HG03571 (cell line): ENCODE data around the gene RGL3.
"Not testable (repeated sequence)": the region's sequence is repeated elsewhere in the genome, so short reads cannot be mapped to it uniquely, and the experiment has no call there.

Experiments used
- ATAC-seq: cut with Tn5 transposase; IDR thresholded peaks from one replicate; pipeline ENCODE4 v1.9.1; 2021; ENCODE audit not compliant: unreplicated experiment

Gene RGL3

GRCh38 chr19:11418549-11419506, at the start of gene RGL3:
TSS of gene RGL3 (minus strand) at chr19:11419314. CDS start at chr19:11419278, 36 bp downstream.
- ATAC-seq = no peak

- ATAC-seq = not testable (repeated sequence)
Observed at GRCh38 chr19:11468266-11468845, 49.2 kb upstream of the RGL3 start.

DNA sequence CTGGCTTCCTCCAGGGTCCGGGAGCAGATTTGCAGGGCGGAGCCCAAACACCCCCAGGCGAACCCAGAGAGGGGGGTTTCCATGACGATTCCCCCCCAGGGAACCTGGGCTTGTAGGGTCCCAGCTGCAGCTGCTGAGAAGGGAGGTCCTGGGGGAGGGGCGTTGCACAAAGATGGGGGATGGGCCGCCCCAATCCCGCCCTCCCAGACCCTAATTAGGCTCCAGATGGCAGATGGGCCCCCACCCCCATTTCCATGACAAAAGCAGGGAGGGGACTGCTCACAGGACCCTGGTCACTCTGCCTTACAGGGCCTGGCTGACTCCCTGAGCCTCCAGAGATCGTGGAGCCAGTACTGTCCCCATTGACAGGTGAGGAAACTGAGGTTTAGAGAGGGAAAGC, 46.5 kb upstream of the RGL3 start:
- ATAC-seq = no peak

DNA sequence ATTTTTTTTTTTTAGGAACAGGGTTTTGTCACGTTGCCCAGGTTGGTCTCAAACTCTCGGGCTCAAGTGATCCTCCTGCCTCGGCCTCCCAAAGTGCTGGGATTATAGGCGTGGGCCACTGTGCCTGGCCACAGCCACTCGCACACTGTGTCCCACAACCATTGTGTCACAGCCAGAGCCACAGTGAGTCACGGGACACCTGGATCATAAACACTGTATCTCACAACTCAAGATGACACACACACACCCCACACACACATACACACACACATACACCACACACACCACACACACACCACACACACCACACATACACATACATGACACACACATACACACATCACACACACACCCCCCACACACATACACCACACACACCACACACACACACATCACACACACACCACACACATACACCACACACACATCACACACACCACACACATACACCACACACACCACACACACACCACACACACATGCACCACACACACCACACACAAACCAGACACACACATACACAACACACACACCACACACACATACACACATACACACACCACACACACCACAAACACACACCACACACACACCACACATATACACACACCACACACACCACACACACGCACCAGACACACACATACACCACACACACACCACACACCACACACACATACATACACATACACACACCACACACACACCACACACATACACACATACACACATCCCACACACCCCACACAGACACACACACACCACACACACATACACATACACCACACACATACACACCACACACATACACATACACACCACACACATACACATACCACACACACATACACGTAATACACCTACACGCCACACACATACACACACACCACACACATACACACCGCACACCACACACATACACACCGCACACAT, 45.5 kb upstream of the RGL3 start:
- ATAC-seq = no peak

- ATAC-seq = no peak
Observed at GRCh38 chr19:11463391-11463790, 44.3 kb upstream of the RGL3 start.

DNA sequence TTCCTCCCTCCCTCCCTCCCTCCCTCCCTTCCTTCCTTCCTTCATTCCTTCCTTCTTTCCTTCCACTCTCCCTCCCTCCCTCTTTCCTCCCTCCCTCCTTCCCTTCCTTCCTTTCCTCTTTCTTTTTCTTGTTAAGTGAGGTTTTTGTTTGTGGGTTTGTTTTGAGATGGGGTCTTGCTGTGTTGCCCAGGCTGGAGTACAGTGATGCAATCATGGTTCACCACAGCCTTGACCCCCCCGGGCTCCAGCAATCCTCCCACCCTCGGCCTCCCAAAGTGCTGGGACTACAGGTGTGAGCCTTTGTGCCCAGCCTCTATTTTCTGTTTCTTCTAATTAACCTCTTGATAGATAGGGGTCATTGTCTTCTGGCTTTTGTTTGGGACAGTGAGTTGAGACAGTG, 42.3 kb upstream of the RGL3 start:
- no peak for ATAC-seq

- no peak for ATAC-seq
Observed at GRCh38 chr19:11460207-11460606, 41.1 kb upstream of the RGL3 start.

- ATAC-seq = not testable (repeated sequence)
Observed at GRCh38 chr19:11458912-11459311, 39.8 kb upstream of the RGL3 start.

DNA sequence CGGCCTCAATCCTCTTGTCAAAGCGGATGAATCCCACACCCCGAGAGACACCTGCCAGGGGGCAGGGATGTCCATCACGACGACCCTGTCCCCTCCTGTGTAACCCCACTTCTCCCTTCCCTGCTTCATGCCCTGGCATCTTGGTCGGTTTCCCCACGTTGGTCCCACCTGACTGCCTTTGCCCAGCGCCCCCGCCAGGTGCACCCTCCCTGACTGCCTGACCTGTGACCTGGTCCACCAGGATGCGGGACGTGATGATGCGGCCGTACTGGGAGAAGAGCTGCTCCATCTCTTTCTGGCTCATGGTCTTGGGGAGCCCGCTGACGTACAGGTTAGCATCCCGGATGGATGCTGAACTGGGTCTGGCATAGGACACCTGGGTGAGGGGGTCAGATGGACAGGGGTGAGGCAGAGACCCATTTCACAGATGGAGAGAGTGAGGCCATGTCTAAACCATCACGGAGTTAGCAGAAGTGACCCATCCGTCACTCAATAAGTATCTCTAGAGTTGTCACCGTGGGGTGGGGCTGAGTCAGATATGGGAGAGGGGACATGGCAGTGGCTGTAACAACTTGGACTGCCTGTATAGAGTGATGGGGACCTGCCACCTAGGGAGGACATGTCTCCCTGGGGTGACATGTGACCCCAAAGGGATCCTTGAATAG, 39.3 kb upstream of the RGL3 start:
- no peak for ATAC-seq

DNA sequence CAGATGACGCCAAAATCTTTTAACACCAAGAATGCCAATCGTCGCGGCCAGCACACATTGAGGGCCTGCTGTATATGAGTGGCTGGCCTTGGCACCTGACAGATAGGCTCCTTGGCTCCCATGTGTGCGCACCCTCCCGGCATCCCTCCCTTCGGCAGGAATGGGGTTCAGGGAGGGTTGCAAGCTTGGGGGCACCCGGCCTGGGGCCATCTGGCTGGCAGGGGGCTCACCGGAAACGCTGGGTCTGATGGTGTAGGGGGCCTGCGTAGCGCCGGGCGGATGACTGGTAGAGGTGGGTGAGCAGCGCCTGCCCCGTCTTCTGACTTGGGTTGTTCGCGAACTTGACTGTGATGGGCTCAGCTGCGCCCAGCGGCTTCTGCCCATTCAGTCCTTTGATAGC, 38.7 kb upstream of the RGL3 start:
- ATAC-seq = no peak

DNA sequence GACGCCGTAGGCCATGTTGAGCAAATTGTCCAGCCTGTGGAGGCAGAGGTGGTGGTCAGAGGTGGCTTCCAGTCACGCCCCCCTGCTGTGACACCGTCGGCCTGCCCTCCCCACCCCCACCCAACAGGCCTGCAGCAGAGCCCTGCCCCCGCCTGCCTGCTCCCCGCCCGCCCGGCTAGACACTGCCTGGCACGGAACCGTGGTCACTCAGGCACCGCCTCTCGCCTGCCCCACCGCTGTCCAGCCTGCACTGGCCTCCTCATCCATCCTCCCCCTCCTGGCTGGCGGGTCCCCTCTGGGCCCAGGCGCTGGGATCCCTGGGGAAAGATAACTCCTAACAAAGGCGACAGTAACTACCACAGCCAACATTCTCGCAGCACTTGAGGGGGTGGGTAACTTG, 38.0 kb upstream of the RGL3 start:
- no peak for ATAC-seq

DNA sequence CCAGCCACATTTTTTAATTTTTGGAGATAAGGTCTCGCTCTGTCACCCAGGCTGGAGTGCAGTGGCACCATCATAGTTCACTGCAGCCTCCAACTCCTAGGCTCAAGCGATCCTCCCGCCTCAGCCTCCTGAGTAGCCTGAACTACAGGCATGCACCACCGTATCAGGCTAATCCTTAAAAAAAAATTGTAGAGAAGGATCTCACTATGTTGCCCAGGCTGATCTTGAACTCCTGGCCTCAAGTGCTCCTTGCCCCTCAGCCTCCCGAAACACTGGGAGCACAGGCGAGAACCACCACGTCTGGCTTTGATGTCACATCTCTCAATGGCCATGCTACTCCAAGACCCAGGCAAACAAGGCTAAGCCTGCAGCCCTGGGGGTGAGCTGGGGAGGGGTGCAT, 37.5 kb upstream of the RGL3 start:
- no peak for ATAC-seq

GRCh38 chr19:11455233-11455554, 36.1 kb upstream of the RGL3 start:
- ATAC-seq = not testable (repeated sequence)

DNA sequence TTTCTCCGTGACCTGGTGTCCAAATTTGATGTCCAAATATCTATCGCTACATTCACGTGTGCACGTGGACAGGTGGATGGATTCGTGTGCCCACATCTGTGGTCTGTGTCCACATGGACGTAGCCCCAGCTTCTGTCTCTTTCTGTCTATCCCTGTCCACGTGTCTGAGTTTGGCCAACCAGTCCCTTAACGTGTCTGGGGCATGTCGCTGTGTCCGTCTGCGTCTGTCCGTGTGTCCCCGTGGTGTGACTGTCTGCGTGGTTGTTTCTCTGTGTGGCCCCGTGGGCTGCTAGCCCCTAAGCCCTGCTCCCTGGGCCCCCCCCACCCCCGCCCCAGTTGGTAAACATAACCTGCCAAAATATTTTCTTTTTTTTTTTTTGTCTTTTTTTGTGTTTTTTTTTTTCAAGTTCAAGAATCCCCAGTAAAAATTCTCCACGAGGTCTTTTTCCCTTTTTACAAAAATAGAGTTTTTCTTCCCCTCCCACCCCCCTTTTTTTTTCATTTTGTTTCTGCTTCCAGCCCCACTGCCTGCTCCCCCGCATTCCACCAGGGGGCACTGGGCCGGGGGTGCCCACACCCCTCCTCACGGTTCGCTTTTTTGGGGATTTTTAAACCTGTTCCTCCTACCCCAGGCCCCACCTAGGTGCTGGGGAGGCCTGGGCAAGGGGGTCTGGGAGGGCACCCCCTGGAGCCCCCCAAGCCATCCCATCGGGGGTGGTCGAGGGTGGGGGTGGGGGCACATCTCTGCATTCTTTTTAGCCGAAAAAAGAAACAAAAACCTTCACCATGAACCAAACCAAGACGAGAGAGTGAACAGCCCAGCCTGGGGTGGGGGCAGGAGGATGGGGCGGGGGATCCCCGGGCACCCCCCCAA, 34.6 kb upstream of the RGL3 start:
- ATAC-seq = no peak

- no peak for ATAC-seq
Observed at GRCh38 chr19:11452620-11453310, 33.7 kb upstream of the RGL3 start.

GRCh38 chr19:11451871-11452619, 32.9 kb upstream of the RGL3 start:
- ATAC-seq = no peak

DNA sequence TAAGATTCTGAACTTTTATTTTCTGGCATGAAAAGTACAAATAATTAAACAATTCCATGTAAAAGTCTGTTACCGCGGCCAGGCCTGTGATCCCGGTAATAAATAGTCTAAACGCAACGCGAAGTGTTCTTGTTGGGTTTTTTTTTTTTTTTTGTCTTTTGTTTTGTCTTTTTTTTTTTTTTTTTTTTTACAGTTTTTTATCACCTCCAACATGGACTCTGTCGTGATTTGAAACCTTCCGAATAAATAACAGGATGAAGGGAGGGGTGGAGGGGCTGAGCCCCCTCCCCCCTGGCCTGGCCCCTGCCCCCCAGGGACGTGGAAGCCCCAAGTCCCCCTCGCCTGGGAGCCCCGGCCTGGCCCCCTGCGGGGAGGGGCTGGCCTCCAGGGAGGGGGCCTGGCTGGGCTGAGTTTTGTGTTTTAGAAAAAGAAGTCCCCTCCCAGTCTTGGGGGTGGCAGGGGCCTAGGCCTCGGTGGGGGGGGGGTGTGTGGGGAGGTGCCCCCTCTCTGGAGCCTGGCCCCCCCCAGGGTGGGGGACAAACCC, 32.3 kb upstream of the RGL3 start:
- no peak for ATAC-seq

- ATAC-seq = no peak
Observed at GRCh38 chr19:11450570-11451326, 31.6 kb upstream of the RGL3 start.
